Measurements from ENCODE around the gene GABRE. TPM values are rescaled to one million over a fixed set of nuclear protein-coding genes. Genes with fewer than 3 reads are reported as not detected.

The GABRE gene
- total and polyA plus RNA-seq, 2 donors (not counting 3 experiments of a cell fraction or from before 2014, with no cell fraction given) = 6.1 to 33.4 TPM

GRCh38 chrX:151970661-151971060, 3.8 kb downstream of the GABRE start:
- POLR2A ChIA-PET = no interaction called here

More at GRCh38 chrX:151970661-151971060, 3.8 kb downstream of the GABRE start:
- Histone ChIP-seq H3K27ac (ENCODE audit: insufficient read depth, low read depth, low read length) (no peak overlapping the region), H4K20me1 (replicated peaks; ENCODE audit: control insufficient read depth, extremely low read depth, insufficient read depth, low read length) (no peaks in the 10 kb centered on the region), H2AFZ (ENCODE audit: low read depth, low read length) (no peak overlapping the region), H3K9ac (replicated peaks; ENCODE audit: extremely low read depth, insufficient read depth, low read length) (no peak overlapping the region), H3K4me1 (ENCODE audit: control insufficient read depth, extremely low read depth, insufficient read depth, low read length) (peaks cover 19% of the 10 kb centered on the region), H3K4me2 (ENCODE audit: insufficient read depth, low read length) (no peak overlapping the region), H3K79me2 (ENCODE audit: control insufficient read depth, insufficient read depth, low read length) (peaks cover 32% of the 10 kb centered on the region), H3K36me3 (ENCODE audit: control insufficient read depth in 2 of 2, extremely low read depth in 1 of 2, insufficient read depth in 2 of 2, low read length in 2 of 2) (peaks cover 5 to 9% of the 10 kb centered on the region in 2 experiments), H3K9me3 (replicated peaks; ENCODE audit: control insufficient read depth, insufficient read depth, low read length) (no peaks in the 10 kb centered on the region), H3K4me3 (replicated peaks in 1 of 3; ENCODE audit: insufficient read depth in 1 of 3, low read depth in 1 of 3, low read length in 3 of 3) (no peak overlapping the region), H3K9me1 (replicated peaks; ENCODE audit: control insufficient read depth, extremely low read depth, insufficient read depth, low read length) (no peaks in the 10 kb centered on the region), H3K27me3 (ENCODE audit: control insufficient read depth in 2 of 2, insufficient read depth in 2 of 2, low read length in 2 of 2) (no peaks in the 10 kb centered on the region)
- CTCF ChIA-PET = no interaction called here
- dilution Hi-C loops (cut with MboI; ENCODE audit: extremely low pct_ligation_motif_present, low sequenced_read_pairs) (no loop called here), intact Hi-C loops (cut with micrococcal nuclease) (no loop called here)
- TF ChIP-seq EZH2 (IDR thresholded peaks at IDR 0.05; ENCODE audit: borderline replicate concordance, low read depth, low read length, severe bottlenecking) (no peak), FOS (IDR thresholded peaks at IDR 0.05; ENCODE audit: borderline replicate concordance, insufficient read depth, low read length) (no peak), GATA2 (IDR thresholded peaks at IDR 0.05; ENCODE audit: insufficient read depth, insufficient read length, low read depth, low read length) (no peak), MYC (IDR thresholded peaks at IDR 0.05; ENCODE audit: low read depth, low read length) (no peak), CTCF (IDR thresholded peaks at IDR 0.05; ENCODE audit: extremely low read depth in 1 of 2, insufficient read depth in 1 of 2, low read depth in 1 of 2, low read length in 2 of 2) (no peak), POLR2A (IDR thresholded peaks at IDR 0.05; ENCODE audit: low read depth, low read length) (no peak), POLR2AphosphoS5 (IDR thresholded peaks at IDR 0.05; ENCODE audit: insufficient read depth, low read depth, low read length) (no peak), MAX (IDR thresholded peaks at IDR 0.05; ENCODE audit: insufficient read depth, insufficient read length) (no peak), JUN (IDR thresholded peaks at IDR 0.05; ENCODE audit: borderline replicate concordance, insufficient read depth, insufficient read length, low read depth) (no peak)
- FAIRE-seq (no peak), DNase-seq (ENCODE audit: low read depth, low spot score) (no peak)
- BruUV-seq (replicated peaks) = no TSS peak
